ENCODE measurements around the gene OSTN.

The OSTN gene

GRCh38 chr3:191234216-191234615 is 35.2 kb downstream of the OSTN start:
- TF ChIP-seq TEAD4 (IDR thresholded peaks at IDR 0.05) (no peak), RAD21 (IDR thresholded peaks at IDR 0.05; ENCODE audit: low read depth) (no peak), MAX (IDR thresholded peaks at IDR 0.05) (no peak), CREB1 (IDR thresholded peaks at IDR 0.05; ENCODE audit: low read depth) (no peak), CEBPB (IDR thresholded peaks at IDR 0.05) (no peak), NFIC (IDR thresholded peaks at IDR 0.05) (no peak), FOXM1 (IDR thresholded peaks at IDR 0.05; ENCODE audit: borderline replicate concordance, low read depth) (no peak), EP300 (IDR thresholded peaks at IDR 0.05; ENCODE audit: borderline replicate concordance) (no peak), REST (IDR thresholded peaks at IDR 0.05; ENCODE audit: low read depth) (no peak), TAF1 (IDR thresholded peaks at IDR 0.05; ENCODE audit: low read depth) (no peak), EGR1 (IDR thresholded peaks at IDR 0.05) (no peak), TCF12 (IDR thresholded peaks at IDR 0.05; ENCODE audit: low read depth) (no peak), ZBTB7A (IDR thresholded peaks at IDR 0.05; ENCODE audit: low read depth) (no peak)

GRCh38 chr3:191235331-191236314 is 36.6 kb downstream of the OSTN start:
- no peak for TF ChIP-seq RAD21 (IDR thresholded peaks at IDR 0.05; ENCODE audit: low read depth)
- TF ChIP-seq REST (IDR thresholded peaks at IDR 0.05; ENCODE audit: low read depth): no peak
- TF ChIP-seq EP300 (IDR thresholded peaks at IDR 0.05; ENCODE audit: borderline replicate concordance): no peak
- TF ChIP-seq ZBTB7A (IDR thresholded peaks at IDR 0.05; ENCODE audit: low read depth): no peak

GRCh38 chr3:191236646-191237045 is 37.6 kb downstream of the OSTN start:
- TF ChIP-seq CREB1 (IDR thresholded peaks at IDR 0.05; ENCODE audit: low read depth) (no peak), NFIC (IDR thresholded peaks at IDR 0.05) (no peak), ZBTB7A (IDR thresholded peaks at IDR 0.05; ENCODE audit: low read depth) (no peak), USF1 (IDR thresholded peaks at IDR 0.05) (no peak), RAD21 (IDR thresholded peaks at IDR 0.05; ENCODE audit: low read depth) (no peak)

GRCh38 chr3:191237047-191237882 is 38.2 kb downstream of the OSTN start:
- TF ChIP-seq TEAD4 (IDR thresholded peaks at IDR 0.05): no peak
- peak; percentile 56 for TF ChIP-seq NFIC (IDR thresholded peaks at IDR 0.05)

- TF ChIP-seq USF1 (IDR thresholded peaks at IDR 0.05): no peak
- TF ChIP-seq TEAD4 (IDR thresholded peaks at IDR 0.05): no peak
- no peak for TF ChIP-seq ZBTB7A (IDR thresholded peaks at IDR 0.05; ENCODE audit: low read depth)
- TF ChIP-seq REST (IDR thresholded peaks at IDR 0.05; ENCODE audit: low read depth): no peak
- TF ChIP-seq RAD21 (IDR thresholded peaks at IDR 0.05; ENCODE audit: low read depth): no peak
- TF ChIP-seq EGR1 (IDR thresholded peaks at IDR 0.05): no peak
- no peak for TF ChIP-seq EP300 (IDR thresholded peaks at IDR 0.05; ENCODE audit: borderline replicate concordance)
- no peak for TF ChIP-seq CEBPB (IDR thresholded peaks at IDR 0.05)
- no peak for TF ChIP-seq MAX (IDR thresholded peaks at IDR 0.05)
- no peak for TF ChIP-seq CREB1 (IDR thresholded peaks at IDR 0.05; ENCODE audit: low read depth)
- TF ChIP-seq TAF1 (IDR thresholded peaks at IDR 0.05; ENCODE audit: low read depth): no peak
- TF ChIP-seq NFIC (IDR thresholded peaks at IDR 0.05): no peak
- TF ChIP-seq TCF12 (IDR thresholded peaks at IDR 0.05; ENCODE audit: low read depth): no peak
- no peak for TF ChIP-seq FOXM1 (IDR thresholded peaks at IDR 0.05; ENCODE audit: borderline replicate concordance, low read depth)
- TF ChIP-seq YY1 (IDR thresholded peaks at IDR 0.05; ENCODE audit: low read depth): no peak
Measured at GRCh38 chr3:191238321-191238817, 39.3 kb downstream of the OSTN start.

Data from Ishikawa (cell line).